GM18909 (cell line): Measurements from ENCODE around the gene MAP7D2.

Experiments used
- ATAC-seq: cut with Tn5 transposase; IDR thresholded peaks from one replicate; pipeline ENCODE4 v1.9.1; 2021; ENCODE audit warnings: mild to moderate bottlenecking; ENCODE audit not compliant: unreplicated experiment, poor library complexity

The MAP7D2 gene

DNA sequence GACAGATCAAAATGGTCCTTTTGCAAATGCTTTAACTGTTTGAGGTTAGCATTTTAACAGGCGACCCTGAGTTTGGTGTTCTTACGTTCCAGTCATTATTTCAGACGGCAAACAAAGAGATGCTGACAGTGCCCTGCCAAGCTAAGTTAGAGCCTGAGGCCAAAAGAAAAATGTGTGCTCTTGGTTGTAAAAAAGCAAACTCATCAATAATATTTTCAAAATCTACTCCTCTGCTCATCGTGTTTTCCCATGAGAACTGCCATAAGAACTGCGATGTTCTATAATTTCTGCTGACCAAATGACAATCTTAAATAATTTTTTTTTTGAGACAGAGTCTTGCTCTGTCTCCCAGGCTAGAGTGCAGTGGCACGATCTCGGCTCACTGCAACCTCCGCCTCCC is 63.2 kb downstream of the MAP7D2 start:
- no peak for ATAC-seq

DNA sequence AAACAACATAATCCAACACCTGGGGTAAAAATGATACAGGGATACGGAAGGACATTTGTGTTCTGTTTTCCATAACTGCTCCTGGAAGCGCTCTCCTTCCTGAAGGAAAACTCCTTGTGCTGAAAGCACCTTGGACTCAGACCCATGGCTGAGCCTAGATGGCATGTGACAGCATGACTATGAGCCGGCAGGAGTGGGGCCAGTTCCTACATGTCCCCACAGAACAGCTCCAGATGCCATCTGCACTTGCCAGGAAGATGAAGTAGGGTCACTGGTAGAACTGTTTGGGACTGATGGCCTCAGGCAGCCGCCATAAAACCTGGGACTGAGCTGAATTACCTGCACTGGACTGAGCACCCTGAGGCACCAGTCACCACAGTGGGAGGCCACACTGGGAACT is 69.8 kb downstream of the MAP7D2 start:
- no peak for ATAC-seq

DNA sequence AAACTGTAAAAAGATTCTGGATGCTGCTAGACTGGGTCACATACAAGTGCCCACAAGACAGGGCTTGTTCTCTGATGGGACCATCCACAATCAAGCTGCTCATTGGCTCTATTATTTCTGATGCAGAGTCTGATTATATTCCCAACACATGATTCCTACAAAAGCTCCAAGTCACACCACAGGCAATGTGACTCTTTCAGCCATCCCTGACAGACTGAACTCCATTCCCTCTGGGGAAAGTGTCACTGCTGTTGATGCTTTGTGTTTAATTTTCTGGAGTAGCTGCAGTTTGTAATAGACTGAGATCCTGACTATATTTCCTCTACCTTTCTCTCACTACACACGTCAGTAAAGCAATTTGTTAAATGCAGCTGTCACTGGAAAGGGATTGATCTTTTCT is 70.5 kb downstream of the MAP7D2 start:
- ATAC-seq = no peak

DNA sequence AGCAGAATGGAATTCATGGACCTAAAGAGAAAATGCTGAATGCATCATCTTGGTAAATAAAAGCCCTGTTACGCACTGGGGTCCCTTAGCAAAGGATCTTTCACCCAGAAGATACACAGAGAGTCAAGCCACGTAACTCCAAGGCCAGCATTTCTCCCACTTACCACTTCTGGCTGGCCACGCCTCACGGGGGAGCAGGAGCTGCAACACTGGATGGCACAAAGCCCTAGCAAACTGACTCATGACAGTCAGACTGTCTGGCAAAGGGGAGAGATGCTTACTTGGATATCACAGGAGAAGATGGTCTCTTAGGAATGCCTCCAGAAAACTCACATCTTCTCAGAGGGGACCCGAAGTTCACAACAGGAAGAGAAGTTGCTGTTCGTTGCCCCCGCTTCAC is 74.5 kb downstream of the MAP7D2 start:
- no peak for ATAC-seq

DNA sequence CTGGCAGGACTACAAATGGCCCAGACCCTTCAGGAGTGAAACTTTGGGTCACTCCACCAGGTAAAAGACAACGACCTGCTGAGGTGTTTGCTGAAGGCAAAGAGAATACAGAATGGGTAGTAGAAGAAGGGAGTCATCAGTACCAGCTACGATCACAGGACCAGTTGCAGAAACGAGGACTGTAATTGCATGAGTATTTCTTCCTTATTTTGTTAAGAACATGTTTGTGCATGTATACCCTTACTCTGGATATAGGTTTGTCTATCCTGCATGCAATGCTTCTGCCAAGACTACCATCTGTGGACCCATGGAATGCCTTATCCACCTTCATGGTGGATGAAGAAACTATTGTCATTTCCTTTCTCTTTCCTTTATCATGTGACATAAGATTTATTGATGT is 77.7 kb downstream of the MAP7D2 start:
- ATAC-seq = no peak

DNA sequence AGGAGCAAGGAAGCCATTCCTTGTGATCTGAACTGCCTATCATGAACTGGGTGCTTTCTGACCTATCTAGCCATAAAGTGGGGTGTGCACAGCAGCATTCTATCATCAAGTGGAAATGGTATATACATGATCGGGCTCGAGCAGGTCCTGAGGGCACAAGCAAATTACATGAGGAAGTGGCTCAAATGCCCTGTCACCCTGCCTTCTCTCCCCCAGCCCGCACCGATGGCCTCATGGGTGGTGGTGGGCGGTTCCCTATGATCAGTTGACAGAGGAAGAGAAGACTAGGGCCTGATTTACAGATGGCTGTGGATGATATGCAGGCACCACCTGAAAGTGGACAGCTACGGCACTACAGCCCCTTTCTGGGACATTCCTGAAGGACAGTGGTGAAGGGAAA is 79.5 kb downstream of the MAP7D2 start:
- no peak for ATAC-seq

DNA sequence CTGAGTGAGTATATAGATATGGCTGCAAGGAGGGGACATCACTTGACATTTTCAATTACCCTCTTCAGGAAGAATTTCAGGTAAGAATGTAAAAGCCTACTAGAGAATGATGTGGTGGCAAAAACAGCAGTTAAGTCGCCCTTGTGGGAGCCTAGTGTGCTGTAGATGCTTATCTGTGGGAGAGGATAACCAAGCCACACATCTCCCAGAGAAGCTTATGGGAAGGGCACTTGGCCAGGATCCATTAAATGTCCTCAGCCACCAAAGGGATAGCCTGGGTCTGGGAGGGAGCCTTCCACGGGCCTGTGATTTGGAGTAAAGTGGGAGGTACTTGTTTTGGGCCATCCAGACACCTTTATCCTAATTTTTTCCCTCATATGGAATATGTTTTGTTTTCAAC is 84.5 kb downstream of the MAP7D2 start:
- no peak for ATAC-seq

DNA sequence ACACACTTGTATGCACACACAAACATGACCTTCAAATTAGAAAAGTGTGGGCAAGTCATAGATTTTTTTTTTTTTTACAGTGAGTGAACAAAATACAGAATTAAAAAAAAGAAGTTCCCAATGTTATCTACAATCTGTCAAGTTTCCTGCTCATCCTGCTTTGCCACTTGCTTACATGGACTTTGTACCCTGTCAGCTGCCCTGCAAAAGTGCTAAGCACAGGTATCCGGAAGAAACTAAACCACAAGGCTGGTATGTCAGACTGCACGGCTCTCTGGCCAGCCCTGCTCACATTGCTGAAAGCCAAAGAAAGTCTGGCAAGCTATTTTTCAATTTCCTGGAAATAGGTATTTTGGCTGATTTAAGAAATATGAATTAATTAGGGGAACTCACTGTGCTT is 87.0 kb downstream of the MAP7D2 start:
- ATAC-seq = peak; percentile 81

DNA sequence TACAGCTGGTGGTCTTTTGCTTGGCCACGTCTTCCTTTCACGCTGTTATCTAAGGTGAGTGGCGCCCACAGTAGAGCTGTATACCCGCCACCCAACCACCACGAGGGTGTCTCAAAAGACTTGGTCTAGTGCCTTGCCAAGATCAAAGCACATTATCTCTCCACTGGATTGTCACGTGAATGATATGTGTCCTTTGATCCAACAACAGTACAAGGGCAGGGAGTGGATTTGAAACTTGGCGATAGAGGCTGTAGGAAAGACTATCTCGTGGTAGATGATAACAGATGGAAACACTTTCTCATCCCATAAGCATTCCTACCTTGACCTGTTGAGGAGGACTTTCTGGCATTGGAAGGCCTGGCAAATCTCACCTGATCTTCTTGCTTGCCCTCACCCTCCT is 88.1 kb downstream of the MAP7D2 start:
- no peak for ATAC-seq

DNA sequence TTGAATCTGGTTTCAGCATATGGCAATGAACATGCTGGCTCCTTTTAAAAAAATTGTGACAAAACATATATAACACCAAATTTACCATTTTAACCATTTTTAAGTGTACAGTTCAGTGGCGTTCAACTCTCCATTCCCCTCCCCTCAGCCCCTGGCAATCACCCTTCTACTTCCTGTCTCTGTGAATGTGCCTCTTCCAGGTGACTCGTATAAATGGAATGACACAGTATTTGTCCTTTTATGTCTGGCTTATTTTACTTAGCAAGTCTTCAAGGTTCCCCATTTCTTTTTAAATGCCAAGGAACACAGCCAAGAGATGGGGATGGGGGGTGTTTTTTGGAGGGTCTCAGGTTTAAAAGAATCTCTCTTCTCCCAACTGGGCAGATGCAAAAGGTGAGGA is 90.4 kb downstream of the MAP7D2 start:
- ATAC-seq = no peak

DNA sequence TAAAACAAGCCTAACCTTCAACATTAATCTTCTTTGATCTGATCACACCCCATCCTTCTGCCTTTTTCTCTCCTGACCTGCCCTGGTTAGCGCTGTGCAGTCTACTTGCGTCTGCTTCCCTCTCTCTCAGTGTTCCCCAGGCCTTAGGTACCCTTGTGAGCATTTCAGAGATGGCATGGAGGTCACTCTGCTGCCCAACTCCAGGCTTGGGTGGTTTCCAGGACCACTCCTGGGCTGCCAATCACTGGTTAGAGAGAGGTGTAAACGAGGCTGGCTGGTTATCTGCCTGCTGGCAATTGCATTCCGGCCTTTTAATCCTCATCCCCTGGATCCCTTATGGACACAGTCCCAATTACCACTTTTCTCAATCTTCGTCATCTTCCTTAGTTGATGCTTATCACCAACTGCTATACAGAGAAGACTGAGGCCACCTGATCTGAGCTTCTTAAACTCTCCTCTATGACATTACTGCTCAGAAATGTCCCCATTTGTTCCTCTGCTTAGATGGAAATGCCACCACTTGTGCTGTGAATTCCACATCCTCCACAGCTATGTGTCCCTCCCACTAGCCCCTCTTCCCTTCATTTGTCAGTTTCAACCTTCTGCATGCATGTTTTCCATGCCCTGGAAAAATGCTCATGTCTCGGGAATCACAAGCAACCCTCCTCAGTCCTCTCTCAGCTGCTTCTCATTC is 96.9 kb downstream of the MAP7D2 start:
- no peak for ATAC-seq

DNA sequence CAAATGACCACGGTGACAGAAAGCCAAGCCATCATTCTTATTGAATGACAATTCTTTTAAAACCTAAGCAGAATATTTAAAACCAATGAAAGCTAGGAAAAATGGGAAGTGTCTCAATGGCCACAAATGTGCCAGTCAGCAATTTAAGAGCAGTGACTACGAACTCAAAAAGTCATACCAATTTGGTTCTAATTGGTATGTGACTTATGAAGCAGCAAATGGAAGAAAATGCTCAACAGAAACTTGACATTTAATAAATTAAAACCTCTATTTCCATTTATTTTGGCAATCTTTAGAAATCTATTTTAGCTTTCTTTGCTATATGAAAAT is 100.1 kb downstream of the MAP7D2 start:
- no peak for ATAC-seq

DNA sequence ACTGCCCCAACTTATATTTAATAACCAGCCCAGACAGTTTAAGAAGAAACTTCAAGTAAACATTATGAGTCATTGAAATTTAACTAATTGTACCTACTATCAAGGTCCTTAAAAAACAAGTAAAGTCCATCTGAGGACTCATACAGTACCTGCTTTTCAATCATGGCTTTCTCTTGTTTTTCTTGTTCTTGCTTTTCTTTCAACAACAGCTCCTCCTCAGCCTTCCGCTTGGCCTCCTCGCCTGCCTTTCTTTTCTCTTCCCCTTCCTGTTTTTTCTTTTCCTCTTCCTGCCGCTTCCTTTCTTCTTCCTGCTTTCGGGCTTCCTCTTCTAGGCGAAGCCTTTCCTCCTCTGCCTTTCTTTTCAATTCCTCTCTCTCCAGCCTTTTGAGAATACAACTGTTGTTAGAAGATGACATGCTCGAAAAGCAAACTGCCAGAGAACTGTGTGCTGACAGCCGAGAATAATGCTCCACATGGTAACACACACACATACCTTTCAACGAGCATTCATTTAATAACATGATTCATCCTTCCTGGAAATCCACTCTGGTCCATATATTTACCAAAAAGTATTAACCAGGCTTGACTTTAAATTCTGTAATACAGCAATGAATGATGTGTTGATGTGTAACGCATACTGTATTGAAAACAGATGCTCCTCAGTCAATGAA is 100.6 kb downstream of the MAP7D2 start:
- no peak for ATAC-seq

DNA sequence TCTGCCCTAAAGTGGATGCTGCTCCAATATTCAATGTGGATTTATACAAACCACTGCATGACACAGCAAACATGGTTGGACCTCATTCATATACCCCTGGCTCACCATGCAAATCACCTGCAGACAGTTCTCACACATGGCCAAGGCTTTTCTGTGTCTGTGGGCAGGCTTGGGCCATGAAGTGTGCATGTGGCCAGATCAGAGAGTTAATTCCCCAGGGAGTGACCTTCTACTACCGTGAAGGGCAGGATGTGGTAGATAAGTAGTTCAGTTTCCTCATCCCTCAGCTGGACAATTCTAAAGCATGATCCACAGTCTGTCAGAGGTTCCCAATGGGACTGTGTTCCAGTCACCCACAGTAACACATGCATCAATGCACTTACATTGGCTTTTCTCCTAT is 101.3 kb downstream of the MAP7D2 start:
- peak; percentile 58 for ATAC-seq

DNA sequence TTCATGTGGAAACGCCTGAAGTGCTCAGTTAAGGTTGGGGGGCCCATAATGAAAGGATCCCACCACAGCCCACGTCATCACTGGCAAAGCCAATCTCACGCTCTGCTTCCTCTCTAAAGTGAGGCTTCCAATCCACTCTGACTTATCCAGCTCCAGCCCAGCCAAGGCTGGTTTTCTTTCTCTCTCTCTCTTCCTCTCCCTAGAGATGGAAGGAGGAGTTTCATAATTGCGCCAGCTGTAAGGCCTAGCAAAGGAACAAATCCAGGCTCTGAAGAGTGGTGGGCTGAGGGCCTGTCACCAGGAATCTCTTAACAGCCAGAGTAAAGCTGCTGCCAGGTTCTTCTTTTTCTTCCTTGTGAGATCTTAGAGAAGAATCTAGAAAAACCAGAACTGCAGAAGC is 105.1 kb downstream of the MAP7D2 start:
- no peak for ATAC-seq

DNA sequence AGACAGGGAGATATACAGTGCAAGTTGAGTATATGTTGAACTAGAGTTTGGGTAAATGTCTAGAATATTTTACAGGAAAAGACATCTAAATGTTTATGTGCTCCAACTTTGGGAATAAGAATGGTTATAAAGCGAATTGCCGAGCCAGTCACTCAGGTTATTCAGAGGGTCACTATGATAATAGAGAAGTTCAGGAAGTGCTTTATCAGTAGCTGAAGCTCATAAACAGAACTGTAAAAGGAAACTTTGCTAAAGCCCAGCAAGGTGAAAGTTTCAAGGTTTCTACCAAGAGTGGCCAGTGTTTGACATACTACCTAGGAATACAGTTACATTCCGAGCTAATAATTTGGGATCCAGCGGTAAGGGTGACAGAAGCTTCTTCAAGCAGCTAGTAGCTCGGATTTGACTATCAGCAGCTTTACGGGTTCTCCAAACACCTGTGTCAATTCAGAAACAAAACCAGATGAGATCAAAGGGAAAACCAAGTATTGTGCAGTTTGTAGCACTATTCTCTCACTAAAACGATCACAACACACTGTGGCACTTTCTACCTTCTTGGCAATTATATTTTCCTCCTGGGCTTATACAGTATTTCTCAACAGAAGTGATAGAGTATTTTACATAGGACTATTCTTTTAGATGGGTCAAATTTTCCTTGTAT is 108.6 kb downstream of the MAP7D2 start:
- ATAC-seq = no peak

DNA sequence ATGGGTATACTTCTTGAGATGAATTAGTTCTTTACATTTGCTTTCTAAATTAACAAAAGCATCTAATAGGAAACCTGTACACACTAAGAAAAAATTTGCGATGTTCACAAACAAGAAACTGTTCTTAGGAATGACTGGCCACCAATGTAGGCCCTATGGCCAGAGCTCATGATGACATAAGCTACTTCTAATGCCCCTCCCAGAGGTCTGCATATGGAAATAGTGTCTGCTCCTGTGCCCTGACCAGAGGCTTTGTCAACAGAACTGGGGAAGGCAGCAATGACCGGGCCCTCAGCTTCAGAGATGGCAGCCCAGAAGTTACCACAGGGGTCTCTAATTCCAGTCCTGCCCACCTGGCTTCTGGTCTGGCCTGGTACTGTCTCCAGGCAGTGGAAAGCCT is 110.8 kb downstream of the MAP7D2 start:
- ATAC-seq = no peak

DNA sequence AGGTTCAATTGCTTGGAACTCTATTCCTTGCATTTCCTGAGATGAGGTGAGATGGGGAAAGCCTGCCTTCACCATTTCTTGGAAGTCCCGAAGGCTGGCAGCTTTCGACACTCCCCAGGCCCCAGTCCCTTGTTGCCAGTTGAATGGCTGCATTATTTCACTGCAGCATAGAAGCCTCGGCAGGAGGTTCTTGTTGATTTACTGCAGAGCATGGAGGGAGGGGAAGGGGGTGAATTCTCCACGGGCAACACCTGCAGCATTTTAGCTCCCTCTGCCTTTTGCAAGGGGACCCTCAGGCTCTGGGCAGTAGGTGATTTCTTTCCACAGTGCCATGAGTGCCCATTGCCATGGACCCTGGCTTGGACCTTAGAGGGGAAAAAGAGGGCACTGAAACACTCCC is 115.1 kb downstream of the MAP7D2 start:
- ATAC-seq = no peak

DNA sequence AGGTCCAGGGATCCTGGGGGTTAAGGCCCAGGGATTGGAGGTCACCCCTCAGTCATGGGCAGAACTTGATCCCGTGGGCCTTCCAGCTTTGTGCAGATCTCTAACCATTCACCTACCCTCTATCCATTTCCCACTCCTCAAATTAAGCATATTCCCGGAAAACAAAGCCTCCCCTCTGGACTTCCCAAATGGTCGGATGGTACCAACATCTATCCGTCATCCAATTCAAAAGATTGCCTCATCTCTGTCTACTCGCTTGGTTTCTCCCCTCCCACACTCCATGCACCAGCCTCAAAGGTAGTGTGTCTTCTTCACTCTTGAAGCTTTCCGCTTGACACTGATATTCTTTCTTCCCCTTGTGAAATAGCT is 125.4 kb downstream of the MAP7D2 start:
- ATAC-seq = no peak

DNA sequence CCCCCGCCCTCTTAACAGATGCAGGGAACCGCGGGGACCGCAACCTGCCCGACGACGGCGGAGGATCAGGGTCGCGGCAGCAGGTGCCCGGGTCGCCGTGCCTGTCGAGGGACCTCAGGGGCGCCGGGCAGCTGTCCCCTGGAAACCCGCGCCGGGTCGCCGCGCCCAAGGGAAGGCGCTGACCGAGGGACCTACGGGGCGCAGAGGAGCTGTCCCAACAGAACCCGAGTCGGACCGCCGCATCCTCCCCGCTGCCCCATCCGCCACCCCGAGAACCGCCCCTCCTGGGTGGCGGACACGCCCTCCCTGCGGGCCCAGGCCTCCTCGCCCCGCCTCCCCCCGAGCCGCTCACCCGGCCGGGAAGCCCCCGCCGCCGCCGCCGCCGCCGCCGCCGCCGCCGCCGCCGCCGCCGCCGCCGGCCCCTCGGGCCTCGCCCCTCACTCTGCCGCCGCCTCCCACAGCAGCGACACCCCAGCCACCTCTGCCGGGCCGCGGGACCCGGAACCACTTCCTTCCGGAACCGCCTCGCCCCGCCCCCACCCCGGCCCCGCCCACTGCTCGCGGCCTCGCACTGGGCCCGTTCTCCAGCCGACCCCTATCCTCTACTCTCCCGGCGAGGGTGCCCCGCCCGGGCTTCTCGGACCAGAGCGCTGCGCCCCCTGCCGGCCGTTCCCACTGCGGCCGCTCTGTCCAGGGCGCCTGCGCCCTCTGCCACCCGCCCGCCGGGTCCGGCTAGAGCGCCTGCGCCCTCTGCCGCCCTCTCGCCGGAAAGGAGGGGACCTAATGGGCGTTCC is 126.0 kb downstream of the MAP7D2 start, which contains the start of gene BCLAF3:
Gene BCLAF3, minus strand, starts transcription at position 506 of the 794 bp plus-strand sequence. CDS start 20,797 bp downstream, outside the sequence.
- ATAC-seq = peak; percentile 90

DNA sequence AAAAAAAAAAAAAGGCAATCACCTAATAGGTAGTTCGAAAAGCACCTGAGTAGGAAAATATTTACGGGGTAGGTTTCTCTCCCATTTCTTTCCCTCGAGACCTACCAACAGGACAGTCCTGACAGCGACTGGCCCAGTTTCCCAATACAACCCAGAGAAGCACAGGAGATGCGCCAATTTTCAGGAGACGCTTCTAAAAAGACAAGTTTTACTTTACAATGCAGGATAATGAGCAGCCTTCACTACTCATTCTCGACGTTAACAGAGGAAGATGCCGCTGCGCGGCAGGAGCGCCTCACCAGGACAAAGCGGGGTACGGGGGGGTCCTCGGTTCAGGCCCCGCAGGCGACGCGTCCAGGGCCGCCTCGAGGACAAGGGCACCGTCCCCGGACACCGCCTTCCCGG is 126.6 kb downstream of the MAP7D2 start:
- ATAC-seq = peak; percentile 14
